Neural cell (in vitro differentiated cells): ENCODE results near the gene P2RX1. TPM values are rescaled to one million over a fixed set of nuclear protein-coding genes. Genes with fewer than 3 reads are reported as not detected.

Source experiments
- H2AFZ ChIP-seq: fragments of 200-600, 300-800 bp; sonication (generic), shearing (Covaris generic); 2 replicates; pipeline ENCODE4 v1.6.0; 2014; ENCODE audit warnings: low read depth, mild to moderate bottlenecking, antibody characterized with exemption, low read length, moderate library complexity
- H3F3A ChIP-seq: fragments of 200-600 bp; shearing (Covaris generic); 2 replicates; pipeline ENCODE4 v1.6.1; 2016; ENCODE audit warnings: mild to moderate bottlenecking, moderate library complexity, mixed read lengths, antibody characterized with exemption, low read length; ENCODE audit not compliant: insufficient read depth, poor library complexity, severe bottlenecking
- H3K27ac ChIP-seq: fragments of 200-600, 300-800 bp; sonication (generic), shearing (Covaris generic); 2 replicates; pipeline ENCODE4 v1.5.1; 2014; ENCODE audit warnings: mild to moderate bottlenecking, low read length, moderate library complexity
- H3K27me3 ChIP-seq: fragments of 300-800, 200-600 bp; sonication (generic), shearing (Covaris generic); 2 replicates; pipeline ENCODE4 v1.6.0; 2014; ENCODE audit warnings: mild to moderate bottlenecking, low read depth, low read length, moderate library complexity; ENCODE audit not compliant: insufficient read depth
- H3K36me3 ChIP-seq: fragments of 300-800, 200-600 bp; sonication (generic), shearing (Covaris generic); 2 replicates; pipeline ENCODE4 v1.5.1; 2014; ENCODE audit warnings: mild to moderate bottlenecking, antibody characterized with exemption, low read length, moderate library complexity; ENCODE audit not compliant: insufficient read depth
- H3K4me2 ChIP-seq: fragments of 300-800, 200-600 bp; sonication (generic), shearing (Covaris generic); 2 replicates; pipeline ENCODE4 v1.6.0; 2014; ENCODE audit warnings: mild to moderate bottlenecking, low read length
- H3K4me3 ChIP-seq: fragments of 300-800, 200-600 bp; sonication (generic), shearing (Covaris generic); 2 replicates; pipeline ENCODE4 v1.5.1; 2014; ENCODE audit warnings: mild to moderate bottlenecking, low read length, moderate library complexity
- H3K79me2 ChIP-seq: fragments of 200-600 bp; shearing (Covaris generic); replicated peaks from 2 replicates; pipeline ENCODE4 v1.6.0; 2014; ENCODE audit warnings: mild to moderate bottlenecking, low read length, moderate library complexity; ENCODE audit not compliant: insufficient read depth
- H3K9ac ChIP-seq: fragments of 300-800, 200-600 bp; sonication (generic), shearing (Covaris generic); 2 replicates; pipeline ENCODE4 v1.6.1; 2016; ENCODE audit warnings: mild to moderate bottlenecking, low read length, mixed read lengths
- H3K9me2 ChIP-seq: fragments of 200-600 bp; shearing (Covaris generic); 2 replicates; pipeline ENCODE4 v1.6.1; 2016; ENCODE audit warnings: mild to moderate bottlenecking, low read length, mixed read lengths; ENCODE audit not compliant: insufficient read depth
- H3K9me3 ChIP-seq: fragments of 200-600, 300-800 bp; sonication (generic), shearing (Covaris generic); 2 replicates; pipeline ENCODE4 v1.6.1; 2016; ENCODE audit warnings: mild to moderate bottlenecking, mixed run types, low read length, moderate library complexity, mixed read lengths
- H4K20me1 ChIP-seq: fragments of 200-600 bp; shearing (Covaris generic); 2 replicates; pipeline ENCODE4 v1.6.1; 2016; ENCODE audit warnings: mild to moderate bottlenecking, mixed run types; ENCODE audit not compliant: insufficient read depth
- CTCF ChIP-seq: fragments of 450-650 bp; IDR thresholded peaks from 2 replicates; pipeline ENCODE4 v1.5.1; 2014; ENCODE audit warnings: antibody characterized with exemption, mild to moderate bottlenecking, moderate library complexity; ENCODE audit not compliant: poor library complexity, severe bottlenecking
- EP300 ChIP-seq: fragments of 450-650 bp; conservative IDR thresholded peaks from 2 replicates; pipeline ENCODE4 v1.6.1; 2014; ENCODE audit warnings: antibody characterized with exemption, mild to moderate bottlenecking, moderate library complexity; ENCODE audit not compliant: poor library complexity, severe bottlenecking
- EZH2 ChIP-seq: fragments of 200-600, 300-800 bp; shearing (Covaris generic), sonication (generic); IDR thresholded peaks from 2 replicates; pipeline ENCODE4 v1.6.1; 2014; ENCODE audit warnings: antibody characterized with exemption, low read length, borderline replicate concordance, mild to moderate bottlenecking; ENCODE audit not compliant: insufficient read depth, poor library complexity, severe bottlenecking
- MXI1 ChIP-seq: fragments of 450-650 bp; conservative IDR thresholded peaks from 2 replicates; pipeline ENCODE4 v1.6.1; 2014; ENCODE audit warnings: antibody characterized with exemption, mild to moderate bottlenecking; ENCODE audit not compliant: poor library complexity, severe bottlenecking
- POLR2AphosphoS5 ChIP-seq: IDR thresholded peaks from 2 replicates; pipeline ENCODE4 v1.6.1; 2012
- RAD21 ChIP-seq: fragments of 450-650 bp; conservative IDR thresholded peaks from 2 replicates; pipeline ENCODE4 v1.6.1; 2014; ENCODE audit warnings: antibody characterized with exemption, mild to moderate bottlenecking, moderate library complexity
- REST ChIP-seq: IDR thresholded peaks from 2 replicates; pipeline ENCODE4 v1.6.1; 2012; ENCODE audit warnings: borderline replicate concordance
- SMC3 ChIP-seq: fragments of 450-650 bp; conservative IDR thresholded peaks from 2 replicates; pipeline ENCODE4 v1.6.1; 2014; ENCODE audit warnings: antibody characterized with exemption, mild to moderate bottlenecking, moderate library complexity; ENCODE audit not compliant: poor library complexity
- TAF1 ChIP-seq: IDR thresholded peaks from 2 replicates; pipeline ENCODE4 v1.6.1; 2012; ENCODE audit warnings: low read depth
- polyA plus RNA-seq: library from polyadenylated mRNA; depleted of rRNA; stranded (reverse); fragments of >200 nt; gene quantifications from 2 replicates; pipeline ENCODE4 v1.2.3, GENCODE V29; 2014

The P2RX1 gene
- polyA plus RNA-seq, 1 donor from 2014 or later: not detected

GRCh38 chr17:3926860-3927627, 10.8 kb upstream of the P2RX1 start:
- Histone ChIP-seq H3K9me3 (no peaks in the 10 kb centered on the region), H3K4me2 (no peak overlapping the region), H3K9me2 (no peaks in the 10 kb centered on the region), H3K36me3 (no peaks in the 10 kb centered on the region), H3K4me3 (no peak overlapping the region), H3K9ac (no peak overlapping the region), H3F3A (no peaks in the 10 kb centered on the region), H4K20me1 (no peaks in the 10 kb centered on the region), H3K27ac (no peak overlapping the region), H2AFZ (no peak overlapping the region), H3K79me2 (no peaks in the 10 kb centered on the region), H3K27me3 (no peaks in the 10 kb centered on the region)
- TF ChIP-seq RAD21 (no peak), POLR2AphosphoS5 (no peak), TAF1 (no peak), EZH2 (no peak), EP300 (no peak), MXI1 (no peak), REST (no peak), CTCF (no peak), SMC3 (no peak)

GRCh38 chr17:3925684-3926485, 9.6 kb upstream of the P2RX1 start:
- H3K79me2 ChIP-seq: no peaks in the 10 kb centered on the region
- no peak overlapping the region for H3K4me3 ChIP-seq
- no peak for TF ChIP-seq MXI1
- TF ChIP-seq EP300: no peak
- no peak for TF ChIP-seq EZH2
- TF ChIP-seq RAD21: no peak
- TF ChIP-seq POLR2AphosphoS5: no peak
- TF ChIP-seq CTCF: no peak
- TF ChIP-seq TAF1: no peak
- TF ChIP-seq SMC3: no peak
- no peak for TF ChIP-seq REST
- H3K27me3 ChIP-seq: no peaks in the 10 kb centered on the region
- no peaks in the 10 kb centered on the region for H4K20me1 ChIP-seq
- no peak overlapping the region for H2AFZ ChIP-seq
- H3K9ac ChIP-seq: no peak overlapping the region
- H3K9me3 ChIP-seq: no peaks in the 10 kb centered on the region
- H3K27ac ChIP-seq: no peak overlapping the region
- H3K9me2 ChIP-seq: no peaks in the 10 kb centered on the region
- H3K4me2 ChIP-seq: no peak overlapping the region
- H3F3A ChIP-seq: no peaks in the 10 kb centered on the region
- no peaks in the 10 kb centered on the region for H3K36me3 ChIP-seq
